Activated CD8-positive, alpha-beta memory T cell treated with anti-CD3 and anti-CD28 coated beads for 1 hour (primary cell): ENCODE results near the gene ACKR3.

Source experiments
- DNase-seq, 2 donors: peaks; one replicate each; pipeline ENCODE4 v3.0.0-alpha.2; 2020; ENCODE audit warnings: low read depth in 1 of 2; ENCODE audit errors: extremely low read depth in 1 of 2

The ACKR3 gene

DNA sequence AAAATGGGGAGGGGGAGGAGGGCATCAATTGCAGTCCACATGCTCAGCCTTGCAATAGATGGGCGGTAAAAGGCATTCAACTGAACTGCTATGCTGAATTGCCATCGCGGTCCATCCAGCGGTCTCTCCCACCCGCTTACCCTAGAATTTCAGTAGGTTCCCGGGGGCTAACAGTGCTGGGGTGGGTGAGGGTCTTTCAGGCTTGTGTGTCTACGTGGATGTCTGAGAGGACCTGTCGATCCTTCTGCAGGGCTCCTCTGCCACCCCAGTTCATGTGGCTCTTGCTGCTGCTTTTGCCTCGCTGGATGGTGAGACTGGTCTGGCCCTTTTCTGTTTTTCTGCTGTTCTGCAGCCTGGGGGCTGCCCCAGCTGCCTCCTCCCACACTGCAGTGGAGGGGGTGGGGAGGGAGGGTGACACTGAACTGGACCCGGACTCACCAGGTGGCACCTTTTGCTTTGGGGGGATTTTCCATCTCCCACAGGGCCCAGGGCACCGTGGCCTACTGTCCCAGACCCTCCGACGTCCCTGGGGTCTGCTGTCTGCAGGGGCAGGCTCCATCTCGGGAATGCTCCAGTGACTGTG, 14.1 kb downstream of the ACKR3 start:
- DNase-seq, result no peak

DNA sequence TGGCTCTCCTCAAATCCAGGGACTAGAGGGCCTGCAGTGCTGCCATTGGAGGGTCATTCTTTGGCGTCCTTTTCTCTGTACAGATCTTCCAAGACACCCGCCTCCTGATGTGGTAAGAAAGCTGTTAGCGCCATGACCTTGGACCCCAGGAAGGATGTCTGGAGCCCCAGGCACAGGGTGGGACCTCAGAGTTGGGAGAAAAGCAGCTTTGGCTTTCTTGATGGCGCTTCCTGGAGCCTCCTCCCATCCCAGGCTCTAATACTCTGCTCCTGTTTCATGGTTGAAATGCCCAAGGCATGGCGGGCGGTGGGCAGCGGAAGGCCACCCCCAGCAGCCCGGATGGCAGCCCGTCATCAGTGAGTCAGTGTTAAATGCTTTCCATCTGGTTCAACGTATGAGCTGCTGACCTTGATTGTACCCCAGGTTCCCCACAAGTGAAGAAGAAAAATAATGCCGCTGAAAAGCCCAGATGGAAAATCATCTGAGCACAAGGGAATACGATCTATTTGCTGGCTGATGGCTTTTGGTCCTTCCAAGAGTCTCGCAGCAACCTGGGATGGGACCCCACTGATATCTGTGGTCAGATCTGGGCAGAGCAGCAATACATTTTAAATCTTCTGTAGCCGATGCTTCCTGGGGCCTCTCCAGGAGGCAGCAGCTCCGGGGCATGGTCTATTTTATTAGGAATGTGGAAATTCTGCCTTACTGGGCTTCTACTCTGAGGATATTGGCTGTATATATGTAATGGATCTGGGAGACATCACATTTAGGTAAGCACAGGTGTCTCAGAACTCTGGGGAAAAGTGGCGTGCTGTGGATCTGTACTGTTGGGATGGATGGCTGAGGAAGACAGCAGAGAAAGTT, 15.1 kb downstream of the ACKR3 start:
- no peak for DNase-seq

DNA sequence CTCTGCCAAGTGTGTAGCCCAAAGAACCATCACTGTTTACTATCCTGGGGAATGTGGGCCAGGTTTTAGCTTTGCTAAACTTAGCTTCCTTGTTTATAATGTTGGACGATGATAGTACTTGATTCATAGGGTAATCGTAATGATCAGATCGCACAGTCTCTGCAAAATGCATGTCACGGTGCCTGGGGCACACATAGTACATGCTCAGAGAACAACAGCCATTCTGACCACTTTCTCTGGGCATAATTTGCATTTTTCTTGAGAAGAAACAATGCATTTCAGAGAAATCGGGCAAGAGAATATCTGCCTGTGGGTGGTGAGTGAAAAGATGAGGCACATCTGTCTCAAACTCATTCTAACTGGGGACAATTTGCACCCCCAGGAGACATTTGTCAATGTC, 16.3 kb downstream of the ACKR3 start:
- no peak for DNase-seq

DNA sequence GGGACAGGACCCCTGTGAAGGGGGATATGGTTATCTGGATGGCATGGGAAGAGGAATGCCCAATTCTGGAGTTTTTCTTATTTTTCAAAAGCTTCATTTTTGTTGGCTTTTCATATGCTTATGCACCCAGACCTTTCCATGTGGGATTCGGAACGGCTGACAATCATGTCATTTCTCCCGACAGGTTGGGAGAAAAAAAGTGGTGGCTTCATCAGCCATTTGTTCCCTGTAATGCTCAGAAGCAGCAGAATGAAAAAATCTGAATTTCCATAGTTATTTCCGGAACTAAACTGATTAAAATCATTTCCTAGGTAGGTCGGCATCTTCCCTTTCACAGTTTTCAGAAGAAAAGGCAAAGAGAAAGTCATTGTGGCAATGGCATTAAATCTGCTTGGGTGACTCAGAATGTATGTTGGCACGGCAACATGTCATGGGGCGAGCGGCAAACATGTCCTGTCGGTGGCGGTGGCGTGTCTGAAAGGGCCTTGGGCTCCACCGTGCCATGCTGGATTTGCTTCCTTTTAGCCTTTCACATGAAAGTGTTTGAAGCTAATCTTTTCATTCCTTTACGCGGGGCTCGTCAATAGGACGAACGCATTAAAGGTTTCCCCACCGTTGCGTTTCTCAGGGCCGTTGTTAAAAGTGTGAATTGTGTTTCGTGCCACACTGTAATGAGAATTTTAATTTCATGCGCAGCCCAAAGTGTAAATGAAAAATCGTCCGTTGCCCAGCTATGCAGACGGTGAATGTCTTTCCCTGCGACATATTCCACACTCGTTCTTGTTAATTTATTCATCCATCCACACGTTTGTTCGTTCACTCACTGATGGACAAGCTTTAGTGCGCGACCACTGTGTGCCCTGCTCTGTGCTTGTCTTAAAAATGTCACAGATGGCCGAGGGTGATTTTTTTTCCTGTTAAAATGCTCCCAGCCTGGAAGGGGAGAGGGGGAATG, 18.5 kb downstream of the ACKR3 start:
- DNase-seq, result no peak

DNA sequence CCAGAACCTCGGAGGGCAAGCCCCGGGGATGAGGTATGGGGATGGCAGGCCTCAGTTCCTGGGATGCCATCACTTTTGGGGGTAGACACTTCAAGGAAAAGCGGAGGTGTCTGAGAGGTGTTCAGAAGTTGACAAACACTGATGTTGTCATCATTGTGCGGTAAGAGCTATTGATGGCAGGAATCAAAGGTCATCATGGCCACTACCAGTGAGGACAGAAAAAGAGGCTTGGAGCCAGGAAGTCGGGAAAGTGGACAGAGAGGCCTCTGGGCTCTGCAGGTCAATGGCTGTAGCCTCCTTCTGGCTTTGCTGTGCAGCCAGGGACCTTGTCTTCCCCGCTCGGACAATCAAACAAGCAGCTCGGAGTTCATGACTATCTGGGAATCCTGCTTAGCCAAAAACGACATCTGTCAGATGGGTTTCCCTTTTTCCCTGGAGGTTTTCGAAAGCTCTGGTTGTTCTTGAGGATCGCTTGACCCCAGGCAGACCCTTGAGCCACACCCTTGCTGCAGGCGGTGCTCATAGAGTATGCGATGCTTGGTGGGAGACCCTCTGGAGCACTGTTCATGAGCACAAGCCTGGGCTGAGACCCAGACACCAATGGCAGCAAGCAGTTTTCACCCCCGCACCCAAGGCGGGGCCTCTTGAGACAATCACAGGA, 19.4 kb downstream of the ACKR3 start:
- DNase-seq, result no peak

DNA sequence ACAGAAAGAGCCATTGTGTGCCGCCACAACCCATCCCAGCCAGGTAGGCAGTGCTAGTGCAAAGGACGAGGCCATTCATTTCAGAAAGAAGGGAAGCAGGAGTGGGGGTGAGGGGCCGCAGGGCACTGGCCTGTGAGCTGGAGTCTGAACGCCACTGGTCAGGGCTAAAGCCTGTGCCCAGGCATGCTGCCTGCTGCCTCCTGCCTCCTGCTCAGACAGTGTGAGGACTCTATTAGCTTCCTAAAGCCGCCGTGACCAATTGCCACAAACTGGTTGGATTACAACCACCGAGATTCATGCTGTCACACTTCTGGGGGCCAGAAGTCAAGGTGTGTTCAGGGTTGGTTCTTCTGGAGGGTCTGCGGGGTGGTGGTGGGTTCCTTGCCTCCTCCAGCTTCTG, 21.2 kb downstream of the ACKR3 start:
- no peak for DNase-seq

DNA sequence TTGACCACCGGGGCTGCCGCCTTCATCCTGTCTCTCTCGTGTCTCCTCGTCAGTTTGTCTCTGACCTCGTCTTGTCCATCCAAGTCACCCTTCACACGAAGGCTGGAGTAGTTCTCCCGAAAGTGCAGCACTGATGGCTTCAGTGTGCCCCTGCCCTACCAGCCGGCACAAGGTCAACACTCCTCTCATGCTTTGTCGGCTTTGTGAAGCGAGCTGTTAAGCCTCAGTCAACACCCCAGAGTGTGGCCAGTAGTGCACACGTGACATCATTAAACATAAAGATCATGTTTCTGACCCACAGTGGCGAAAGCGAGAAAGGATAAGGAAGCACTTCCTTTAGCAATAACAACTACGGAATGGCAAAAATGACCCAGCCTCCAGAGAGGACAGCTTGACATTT, 23.2 kb downstream of the ACKR3 start:
- DNase-seq, result no peak

DNA sequence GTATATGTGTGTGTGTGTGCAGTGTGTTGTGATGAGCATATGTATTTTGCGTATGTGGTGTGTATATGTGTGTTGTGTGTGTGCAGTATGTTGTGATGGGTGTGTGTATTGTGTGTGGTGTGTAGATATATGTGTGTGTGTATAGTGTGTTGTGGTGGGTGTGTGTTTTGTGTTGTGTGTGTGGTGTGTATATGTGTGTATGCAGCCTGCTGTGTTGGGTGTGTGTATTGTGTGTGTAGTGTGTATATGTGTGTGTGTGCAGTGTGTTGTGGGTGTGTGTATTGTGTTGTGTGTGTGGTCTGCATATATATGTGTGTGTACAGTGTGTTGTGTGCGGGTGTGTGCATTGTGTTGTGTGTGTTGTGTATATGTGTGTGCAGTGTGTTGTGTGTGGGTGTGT, 23.9 kb downstream of the ACKR3 start:
- DNase-seq, result no peak

DNA sequence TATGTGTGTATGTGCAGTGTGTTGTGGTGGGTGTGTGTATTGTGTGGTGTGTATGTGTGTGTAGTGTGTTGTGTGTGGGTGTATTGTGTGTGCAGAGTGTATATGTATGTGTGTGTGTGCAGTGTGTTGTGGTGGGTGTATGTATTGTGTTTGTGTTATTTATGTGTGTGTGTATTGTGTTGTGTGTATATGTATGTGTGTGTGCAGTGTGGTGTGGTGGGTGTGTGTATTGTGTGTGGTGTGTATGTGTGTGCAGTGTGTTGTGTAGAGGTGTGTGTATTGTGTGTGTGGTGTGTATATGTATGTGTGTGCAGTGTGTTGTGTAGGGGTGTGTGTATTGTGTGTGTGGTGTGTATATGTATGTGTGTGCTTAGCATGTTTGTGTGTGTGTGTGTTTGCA, 24.3 kb downstream of the ACKR3 start:
- no peak for DNase-seq

DNA sequence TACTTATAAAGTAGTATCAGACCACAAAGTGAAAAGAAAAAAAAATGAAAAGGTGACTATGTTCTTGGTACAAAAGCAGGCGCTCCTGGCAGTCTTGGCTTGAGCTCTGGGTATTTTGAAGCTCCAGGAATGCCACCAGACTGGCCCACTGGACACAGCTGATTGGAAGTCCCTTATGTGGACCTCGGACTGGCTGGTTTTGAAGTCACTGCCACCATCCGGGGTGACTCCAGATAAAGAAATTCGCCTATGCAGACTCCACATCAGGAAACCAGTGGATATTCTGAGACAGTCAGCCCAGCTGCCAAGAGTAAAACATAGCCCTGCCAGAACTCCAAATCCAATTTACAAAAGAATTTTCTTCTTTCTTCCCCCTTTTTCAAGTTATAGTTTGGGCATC, 28.0 kb downstream of the ACKR3 start:
- DNase-seq, result no peak

DNA sequence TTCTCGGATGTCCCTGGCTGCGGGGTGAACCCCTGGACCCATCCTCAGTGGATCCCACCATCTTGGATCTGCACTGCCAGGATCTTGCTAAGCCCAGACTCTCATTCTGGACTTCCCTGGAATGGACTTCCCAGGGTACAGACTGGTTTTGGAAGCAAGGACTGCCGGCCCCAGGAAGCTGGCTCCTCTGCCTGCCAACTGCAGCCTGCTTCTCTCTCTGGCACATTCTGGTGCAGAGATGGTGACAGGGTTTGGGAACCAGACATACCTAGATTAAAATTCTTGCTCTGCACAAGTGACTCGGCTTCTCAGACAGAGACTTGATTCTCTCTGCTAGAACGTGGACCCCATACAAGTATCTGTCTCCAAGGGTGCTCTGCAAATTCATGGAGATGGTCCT, 29.4 kb downstream of the ACKR3 start:
- DNase-seq, result no peak

DNA sequence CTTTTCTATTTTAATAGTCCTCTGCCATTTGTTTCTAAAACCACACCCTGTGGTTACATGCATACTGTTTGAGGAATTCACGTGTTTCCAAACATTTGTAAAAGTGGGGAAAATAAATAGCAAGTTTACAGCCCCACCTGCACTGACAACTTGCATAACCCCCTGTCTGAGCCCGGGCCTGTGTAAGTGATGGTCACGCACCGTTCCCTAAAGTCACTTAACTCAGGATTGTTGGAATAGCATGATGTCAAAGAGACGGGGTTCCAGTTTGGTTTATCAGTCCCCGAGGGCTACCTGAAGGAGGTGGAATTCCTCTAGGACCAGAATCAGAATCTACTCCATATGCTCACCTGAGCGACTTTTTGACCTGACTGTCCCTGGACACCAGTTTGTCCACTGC, 30.5 kb downstream of the ACKR3 start:
- no peak for DNase-seq

DNA sequence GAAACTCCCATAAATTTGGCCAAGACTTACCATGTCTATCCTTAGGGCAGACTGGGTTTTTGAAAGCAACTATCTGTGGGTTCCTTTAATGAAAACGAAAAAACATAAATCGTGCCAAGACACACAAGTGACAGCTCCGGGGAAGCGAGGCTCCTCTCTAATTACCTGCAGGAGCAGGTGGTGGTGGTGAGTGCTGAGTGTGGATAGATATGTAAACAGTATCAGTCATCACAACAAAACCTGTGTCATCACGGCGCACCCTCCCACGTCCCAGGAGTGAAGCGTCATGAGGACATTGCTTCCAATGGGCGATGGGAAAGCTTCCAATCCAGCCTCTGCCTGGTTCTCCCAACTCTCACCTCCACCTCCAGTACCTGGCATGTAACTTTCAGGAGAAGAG, 31.3 kb downstream of the ACKR3 start:
- no peak for DNase-seq

DNA sequence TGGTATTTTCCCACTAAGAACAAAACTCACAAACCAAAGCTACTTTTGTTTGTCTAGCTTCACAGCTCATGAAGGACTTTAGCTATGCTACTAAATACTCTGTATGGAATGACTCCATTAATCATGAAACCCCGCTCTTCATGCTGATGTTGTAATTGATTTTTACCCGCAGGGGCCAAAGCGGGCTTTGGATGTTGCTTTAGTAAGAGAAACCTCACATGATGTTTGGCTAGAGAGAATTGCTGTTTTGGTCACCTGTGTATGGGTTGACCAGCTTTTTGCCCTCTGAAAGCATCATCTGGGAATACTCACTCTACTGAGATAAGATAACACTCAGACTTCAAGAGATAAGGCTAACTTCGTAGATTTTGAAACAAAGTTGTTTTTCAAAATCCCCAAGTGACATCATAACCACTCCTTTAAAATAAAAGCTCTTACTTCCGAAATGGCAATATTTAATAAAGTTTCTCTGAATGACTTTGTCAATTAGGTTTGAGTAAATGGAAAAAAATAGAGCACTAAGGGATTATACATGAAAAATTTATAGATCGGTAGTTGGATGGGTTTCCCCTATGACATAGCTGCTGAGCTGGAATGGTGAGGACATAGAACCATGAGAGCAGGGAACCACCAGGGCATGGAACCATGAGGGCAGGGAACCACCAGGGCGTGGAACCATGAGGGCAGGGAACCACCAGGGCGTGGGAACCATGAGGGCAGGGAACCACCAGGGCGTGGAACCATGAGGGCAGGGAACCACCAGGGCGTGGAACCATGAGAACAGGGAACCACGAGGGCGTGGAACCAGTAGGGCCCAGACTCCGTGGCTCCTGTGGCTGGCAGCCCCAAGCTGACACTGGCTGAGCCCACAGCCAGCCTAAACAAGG, 31.9 kb downstream of the ACKR3 start:
- DNase-seq, result no peak

DNA sequence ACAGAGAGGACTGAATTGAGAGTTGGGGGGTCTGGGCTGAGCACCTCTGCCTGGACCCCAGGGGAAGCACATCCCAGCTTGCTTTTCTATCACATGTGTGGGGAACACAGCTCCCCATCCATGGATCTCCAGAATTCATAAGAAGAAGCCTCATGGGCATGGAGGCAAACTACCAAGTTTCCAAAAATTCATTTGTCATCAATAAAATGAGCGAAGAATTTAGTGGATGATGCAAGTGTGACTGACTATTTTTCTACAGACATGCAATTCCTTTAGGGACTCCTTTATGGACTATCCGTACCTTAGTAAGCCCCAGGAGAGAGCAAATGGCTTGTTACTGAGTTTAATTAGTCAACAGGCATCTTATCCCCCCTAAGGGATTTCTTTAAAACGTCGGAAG, 33.1 kb downstream of the ACKR3 start:
- DNase-seq, result no peak

DNA sequence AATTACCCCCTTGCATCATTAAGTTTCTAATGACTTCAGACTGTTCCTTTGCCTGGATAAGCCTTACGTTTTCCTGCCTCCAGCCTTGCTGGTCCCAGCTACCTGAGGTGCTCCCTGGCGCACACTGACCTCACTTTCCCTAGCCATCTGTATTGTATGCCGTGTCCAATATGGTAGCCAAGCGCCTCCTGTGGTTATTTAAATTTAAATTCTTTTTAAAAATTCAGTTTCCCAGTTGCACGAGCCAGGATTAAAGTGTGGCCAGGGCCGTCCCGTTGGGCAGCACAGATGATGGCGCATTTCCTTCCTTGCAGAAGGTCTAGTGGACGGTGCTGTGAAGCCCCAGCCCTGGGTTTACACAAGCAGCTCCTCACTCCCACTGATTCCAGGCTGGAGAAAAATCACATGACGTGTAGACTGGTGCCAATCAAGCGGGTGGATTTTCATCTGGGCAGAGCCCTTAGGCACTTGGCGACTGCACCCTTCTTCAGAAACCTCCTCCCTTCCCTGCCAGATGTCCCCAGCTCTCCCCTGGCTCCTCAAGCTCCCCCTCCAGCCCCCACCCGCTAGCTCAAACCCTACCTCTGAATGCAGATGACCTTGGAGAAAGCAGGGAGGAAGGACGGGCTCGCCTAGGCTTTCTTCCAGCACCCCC, 33.9 kb downstream of the ACKR3 start:
- no peak for DNase-seq

DNA sequence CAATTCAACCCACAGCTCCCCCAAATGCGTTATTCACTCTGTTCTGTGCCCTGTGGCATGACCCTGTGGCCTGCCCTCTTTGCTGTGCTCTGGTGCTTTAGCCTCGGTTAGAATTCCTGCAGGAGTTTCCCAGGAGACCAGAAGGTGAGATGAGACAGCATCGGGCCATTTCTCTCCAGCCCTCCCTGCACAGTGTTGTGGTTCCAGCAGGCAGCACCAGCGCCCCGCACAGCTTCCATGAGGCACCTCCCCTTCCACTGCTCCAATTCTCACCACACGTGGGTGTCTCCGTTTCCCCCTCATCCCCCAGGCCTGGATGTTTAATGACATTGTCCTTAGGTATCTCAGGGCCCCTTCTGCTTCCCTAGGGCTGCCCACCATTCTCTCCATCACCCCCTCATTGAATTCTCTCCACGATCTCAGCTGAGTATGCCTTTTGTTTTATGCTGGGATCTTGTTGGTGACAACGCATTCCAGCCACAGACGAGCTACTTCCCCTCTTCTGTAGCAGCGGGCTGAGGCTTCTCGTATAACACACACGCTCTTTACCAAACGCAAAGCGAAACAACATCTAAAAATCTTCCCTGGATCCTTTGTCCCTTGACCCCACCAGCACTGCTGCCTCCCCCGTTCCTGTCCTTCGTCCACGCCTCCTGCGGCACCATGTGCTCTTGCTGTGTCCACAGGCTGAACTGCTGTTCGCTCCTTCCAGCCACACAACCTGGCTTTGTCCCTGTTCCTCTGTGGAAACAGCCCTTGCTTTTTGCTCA, 35.1 kb downstream of the ACKR3 start:
- no peak for DNase-seq

DNA sequence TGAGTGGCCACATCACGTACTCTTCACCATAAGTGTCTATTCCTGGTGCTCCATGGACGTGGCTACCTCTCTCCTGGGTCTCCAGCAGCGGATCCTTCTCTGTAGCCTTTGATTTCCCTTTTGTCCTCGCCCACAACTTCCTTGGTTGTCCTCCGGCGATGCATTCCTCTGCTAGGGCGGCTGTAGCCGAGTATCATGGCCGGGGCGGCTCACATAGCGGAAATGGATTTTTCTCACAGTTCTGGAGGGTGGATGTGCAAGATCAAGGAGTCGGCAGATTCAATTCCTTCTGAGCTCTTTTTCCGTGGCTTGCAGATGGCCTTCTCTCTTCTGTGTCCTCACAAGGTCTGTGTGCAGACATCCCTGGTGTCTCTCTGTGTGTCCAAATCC, 35.7 kb downstream of the ACKR3 start:
- no peak for DNase-seq

DNA sequence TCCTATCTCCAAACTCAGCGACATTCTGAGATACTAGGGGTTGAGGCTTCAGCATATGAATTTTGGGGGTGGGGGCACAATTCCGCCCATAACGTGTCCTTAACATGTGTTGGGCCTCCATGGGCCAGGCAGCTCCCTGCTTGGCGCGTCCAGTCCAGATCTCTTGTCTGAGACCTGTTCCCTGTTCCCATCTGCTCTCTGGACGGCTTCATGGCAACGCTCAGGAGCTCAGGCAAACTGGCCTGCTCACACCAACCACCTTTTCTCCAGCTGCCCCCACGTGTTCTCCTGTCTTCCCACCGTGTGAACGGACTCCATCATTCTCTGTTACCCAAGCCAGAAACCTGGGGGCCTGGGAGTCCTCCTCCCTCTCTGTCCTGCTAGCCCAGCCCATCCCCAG, 36.4 kb downstream of the ACKR3 start:
- DNase-seq, result no peak
